ENCODE measurements around the gene MRGPRD.

DNA sequence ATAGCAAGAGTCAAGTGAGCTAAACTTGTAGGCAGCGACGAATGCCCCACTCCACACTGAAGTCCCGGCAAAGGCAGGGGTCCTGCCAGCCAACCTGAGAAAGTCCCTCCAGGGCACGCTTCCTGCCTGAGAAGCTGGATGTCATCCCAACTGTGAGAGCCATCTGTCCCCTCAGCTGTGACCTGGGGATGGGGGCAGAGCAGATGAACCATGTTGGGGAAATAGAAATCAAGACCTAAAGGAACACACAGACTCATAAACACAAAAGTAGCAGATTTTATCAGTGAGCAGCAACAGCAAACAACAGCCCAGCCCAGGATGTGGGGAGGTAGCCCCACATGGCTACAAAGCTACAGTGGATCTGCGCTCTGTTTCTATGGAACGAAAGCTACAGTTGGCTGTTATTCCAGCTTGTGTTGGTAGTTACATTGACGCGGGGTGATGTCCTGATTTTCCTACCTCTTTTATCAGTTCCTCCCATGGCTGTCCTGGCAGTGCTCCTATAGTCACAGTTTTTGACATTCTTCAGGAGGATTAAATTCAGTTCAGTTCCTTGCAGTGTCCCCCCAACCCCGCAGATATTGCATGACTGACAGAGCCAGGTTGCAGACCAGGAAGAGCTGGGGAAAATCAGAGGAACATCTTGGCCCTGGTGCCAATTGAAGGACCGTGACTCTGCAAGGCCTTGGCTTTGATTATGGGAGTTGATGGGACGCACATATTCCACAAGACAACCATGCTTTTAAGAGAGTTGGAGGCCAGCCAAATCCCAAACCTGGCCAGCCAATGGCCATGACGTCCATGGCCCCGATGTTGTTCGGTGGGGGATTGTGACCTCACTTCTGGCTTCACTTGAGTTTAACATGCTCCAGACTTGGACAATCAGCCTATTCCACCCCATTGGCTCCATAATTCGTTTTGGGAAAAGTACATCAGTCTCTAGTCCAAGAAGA is 14.6 kb downstream of the MRGPRD start:
- TF ChIP-seq, protein P1, sequence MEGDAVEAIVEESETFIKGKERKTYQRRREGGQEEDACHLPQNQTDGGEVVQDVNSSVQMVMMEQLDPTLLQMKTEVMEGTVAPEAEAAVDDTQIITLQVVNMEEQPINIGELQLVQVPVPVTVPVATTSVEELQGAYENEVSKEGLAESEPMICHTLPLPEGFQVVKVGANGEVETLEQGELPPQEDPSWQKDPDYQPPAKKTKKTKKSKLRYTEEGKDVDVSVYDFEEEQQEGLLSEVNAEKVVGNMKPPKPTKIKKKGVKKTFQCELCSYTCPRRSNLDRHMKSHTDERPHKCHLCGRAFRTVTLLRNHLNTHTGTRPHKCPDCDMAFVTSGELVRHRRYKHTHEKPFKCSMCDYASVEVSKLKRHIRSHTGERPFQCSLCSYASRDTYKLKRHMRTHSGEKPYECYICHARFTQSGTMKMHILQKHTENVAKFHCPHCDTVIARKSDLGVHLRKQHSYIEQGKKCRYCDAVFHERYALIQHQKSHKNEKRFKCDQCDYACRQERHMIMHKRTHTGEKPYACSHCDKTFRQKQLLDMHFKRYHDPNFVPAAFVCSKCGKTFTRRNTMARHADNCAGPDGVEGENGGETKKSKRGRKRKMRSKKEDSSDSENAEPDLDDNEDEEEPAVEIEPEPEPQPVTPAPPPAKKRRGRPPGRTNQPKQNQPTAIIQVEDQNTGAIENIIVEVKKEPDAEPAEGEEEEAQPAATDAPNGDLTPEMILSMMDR (IDR thresholded peaks at IDR 0.05; ENCODE audit: low read length): no peak
- TF ChIP-seq EZH2 (optimal IDR thresholded peaks at IDR 0.05; ENCODE audit: low read depth, low read length): no peak
